ENCODE measurements around the gene PIP4K2C. TPM values are rescaled to one million over a fixed set of nuclear protein-coding genes. Genes with fewer than 3 reads are reported as not detected.

The PIP4K2C gene
- total RNA-seq, 2 experiments from 2014 or later, result 17.1 to 18.5 TPM

DNA sequence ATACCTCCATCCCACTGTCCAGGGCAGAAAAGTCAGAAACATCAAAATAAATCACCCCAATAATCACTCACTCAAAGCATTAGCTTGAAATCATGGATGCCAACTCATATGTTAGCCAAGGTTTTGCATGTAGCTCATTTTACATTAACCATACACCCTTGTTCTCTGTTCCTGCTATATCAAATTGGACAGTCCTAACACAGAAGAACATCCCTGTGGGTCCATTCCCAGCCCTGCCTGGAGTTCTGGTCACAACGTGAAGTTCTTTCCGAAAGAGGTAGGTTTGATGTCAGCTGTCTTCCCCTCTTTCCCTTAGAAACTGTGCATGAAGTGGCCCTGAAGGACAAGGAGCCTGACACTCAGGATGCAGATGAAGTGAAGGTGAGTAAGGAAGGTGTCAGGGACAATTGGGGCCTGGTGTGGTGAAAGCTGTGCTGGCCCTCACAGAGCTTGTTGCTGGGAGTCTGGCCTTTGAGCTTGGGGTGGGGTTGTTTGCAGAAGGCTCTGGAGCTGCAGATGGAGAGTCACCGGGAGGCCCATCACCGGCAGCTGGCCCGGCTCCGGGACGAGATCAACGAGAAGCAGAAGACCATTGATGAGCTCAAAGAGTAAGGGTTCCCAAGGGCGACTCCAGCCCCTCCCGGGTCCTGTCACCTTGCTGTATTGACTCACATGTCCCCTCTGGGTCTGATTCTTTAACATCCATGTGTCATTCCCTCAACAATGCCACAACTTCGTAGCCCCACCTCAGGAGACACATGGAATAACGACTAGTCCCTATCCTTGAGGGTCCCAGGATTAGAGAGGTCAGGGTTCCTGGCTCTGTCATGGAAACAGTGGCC lies 15.0 kb upstream of the PIP4K2C start:
- no peak for DNase-seq
- H3K27me3 Mint-ChIP-seq, result no peaks in the 10 kb centered on the region
- H3K4me1 Mint-ChIP-seq, result no peaks in the 10 kb centered on the region
- no peak overlapping the region for H3K4me3 Mint-ChIP-seq
- no peaks in the 10 kb centered on the region for H3K9me3 Mint-ChIP-seq
- H3K27ac Mint-ChIP-seq, result no peak overlapping the region
- H3K36me3 Mint-ChIP-seq, result no peaks in the 10 kb centered on the region

DNA sequence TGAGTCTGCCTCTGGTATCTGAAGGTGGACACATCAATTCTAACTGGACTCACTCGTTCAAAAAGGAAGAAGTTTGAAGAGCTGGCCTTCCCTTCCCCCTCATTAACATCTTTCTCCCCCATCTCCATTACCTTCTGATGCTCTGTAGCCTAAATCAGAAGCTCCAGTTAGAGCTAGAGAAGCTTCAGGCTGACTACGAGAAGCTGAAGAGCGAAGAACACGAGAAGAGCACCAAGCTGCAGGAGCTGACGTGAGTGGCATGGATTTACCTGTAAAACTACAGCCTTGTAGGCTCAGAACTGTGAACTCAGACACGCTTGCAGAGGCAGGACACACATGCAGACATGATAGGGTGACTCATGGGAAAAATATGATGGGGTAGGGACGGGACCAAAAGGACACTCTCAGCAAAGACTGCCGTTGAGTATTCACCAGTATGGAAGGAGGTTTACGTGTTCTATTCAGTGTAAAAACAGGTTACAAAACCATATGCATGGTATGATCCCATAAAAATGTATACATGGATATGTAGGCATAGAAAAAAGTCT lies 14.3 kb upstream of the PIP4K2C start:
- DNase-seq, result no peak
- Mint-ChIP-seq H3K27ac (no peak overlapping the region), H3K27me3 (no peaks in the 10 kb centered on the region), H3K36me3 (no peaks in the 10 kb centered on the region), H3K9me3 (no peaks in the 10 kb centered on the region), H3K4me1 (no peaks in the 10 kb centered on the region), H3K4me3 (no peak overlapping the region)

DNA sequence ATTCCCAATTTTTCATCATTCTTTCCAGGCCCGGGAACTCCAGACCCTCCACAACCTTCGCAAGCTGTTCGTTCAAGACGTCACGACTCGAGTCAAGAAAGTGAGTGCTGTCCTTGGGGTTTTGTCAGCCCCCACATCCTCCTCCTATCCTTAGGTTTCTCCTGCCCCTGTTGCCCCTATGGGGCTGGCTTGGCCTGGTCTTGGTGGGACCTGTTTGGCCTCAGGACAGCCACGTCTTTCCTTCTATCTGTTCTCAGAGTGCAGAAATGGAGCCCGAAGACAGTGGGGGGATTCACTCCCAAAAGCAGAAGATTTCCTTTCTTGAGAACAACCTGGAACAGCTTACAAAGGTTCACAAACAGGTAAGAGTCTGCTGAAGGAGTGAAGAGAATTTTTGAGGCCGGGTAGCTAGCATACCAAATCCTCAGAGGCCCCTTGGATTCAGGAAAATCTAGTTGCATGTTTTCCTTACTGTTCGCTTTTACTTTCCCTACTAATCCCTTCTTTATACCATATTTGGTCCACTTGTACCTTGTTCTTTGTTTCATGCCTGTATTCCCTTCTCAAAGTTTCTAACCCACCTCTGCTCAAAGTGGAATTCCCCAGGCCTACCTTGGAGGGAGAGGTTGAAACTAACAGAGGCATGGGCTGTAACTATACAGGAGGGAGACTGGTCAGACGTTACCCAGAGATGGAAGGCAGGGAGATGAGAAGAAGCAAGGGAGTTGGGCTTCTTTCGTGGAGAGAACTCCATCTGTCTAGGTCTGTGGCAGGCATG lies 12.8 kb upstream of the PIP4K2C start:
- Mint-ChIP-seq H3K36me3 (no peaks in the 10 kb centered on the region), H3K9me3 (no peaks in the 10 kb centered on the region), H3K27ac (no peak overlapping the region), H3K4me1 (no peaks in the 10 kb centered on the region), H3K27me3 (peaks cover 1% of the 10 kb centered on the region), H3K4me3 (no peak overlapping the region)
- no peak for DNase-seq

DNA sequence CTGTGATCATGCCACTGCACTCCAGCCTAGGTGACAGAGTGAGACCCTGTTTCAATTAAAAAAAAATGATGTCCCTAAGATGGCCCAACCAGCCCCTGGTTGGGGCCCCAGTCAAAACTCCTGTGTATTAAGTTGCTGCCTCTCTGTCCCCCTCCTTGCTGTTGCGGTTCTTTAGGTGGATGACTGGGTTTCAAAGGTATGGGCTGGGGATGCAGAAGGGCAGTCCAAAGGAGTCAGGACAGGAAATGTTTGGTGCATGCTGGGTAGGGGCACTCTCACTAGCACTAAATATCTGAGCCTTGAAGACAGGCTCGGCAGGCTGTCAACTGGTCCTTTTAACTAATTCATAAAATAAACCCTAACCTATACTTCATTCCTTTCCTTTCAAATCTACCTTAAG lies 12.0 kb upstream of the PIP4K2C start:
- H3K4me3 Mint-ChIP-seq, result no peak overlapping the region
- peaks cover 4% of the 10 kb centered on the region for H3K4me1 Mint-ChIP-seq
- H3K27me3 Mint-ChIP-seq, result peaks cover 5% of the 10 kb centered on the region

DNA sequence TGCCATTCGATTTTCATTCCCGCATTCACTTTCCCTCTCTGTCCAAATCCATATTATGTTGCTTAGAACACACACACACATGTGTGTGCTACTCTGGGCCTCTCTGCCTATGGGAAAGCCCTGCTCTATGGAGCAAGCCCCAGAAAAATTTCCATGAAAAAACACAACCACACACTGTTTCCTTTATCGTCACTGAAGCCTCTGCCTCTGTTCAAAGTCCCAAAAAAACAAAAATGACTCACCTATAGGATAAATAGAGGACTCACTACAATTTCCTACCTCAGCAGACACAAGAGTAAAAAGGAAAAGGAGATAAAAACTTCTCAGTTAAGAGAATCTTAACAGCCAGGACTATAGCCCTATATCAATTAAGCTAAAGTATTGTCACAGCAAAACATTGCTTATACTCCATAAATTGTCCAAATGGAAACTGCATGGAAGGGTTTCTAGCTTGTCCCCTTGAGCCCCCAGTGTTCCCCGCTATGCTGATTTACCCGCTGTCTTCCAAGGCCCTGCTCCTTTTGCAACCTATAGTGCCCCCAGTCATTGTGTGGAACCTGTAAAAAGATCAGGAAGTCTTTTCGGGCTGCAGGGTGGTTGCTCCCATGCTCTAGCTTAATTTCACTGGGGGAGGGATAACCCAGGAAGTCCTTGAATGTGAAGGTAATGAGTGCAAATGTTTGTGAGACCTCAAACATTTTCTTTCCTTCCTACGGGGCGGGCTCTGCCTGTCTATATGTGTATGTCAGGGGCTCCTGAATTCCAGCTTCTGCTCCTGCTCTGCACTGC lies 11.1 kb upstream of the PIP4K2C start:
- no peak for DNase-seq
- H3K27ac Mint-ChIP-seq, result no peak overlapping the region
- no peak overlapping the region for H3K4me3 Mint-ChIP-seq
- peaks cover 4% of the 10 kb centered on the region for H3K4me1 Mint-ChIP-seq
- no peaks in the 10 kb centered on the region for H3K9me3 Mint-ChIP-seq
- H3K27me3 Mint-ChIP-seq, result peaks cover 5% of the 10 kb centered on the region
- H3K36me3 Mint-ChIP-seq, result no peaks in the 10 kb centered on the region

More for the DNA sequence above, 12.0 kb upstream of the PIP4K2C start:
- Mint-ChIP-seq H3K27ac (no peak overlapping the region), H3K9me3 (no peaks in the 10 kb centered on the region), H3K36me3 (no peaks in the 10 kb centered on the region)
- DNase-seq, result no peak

DNA sequence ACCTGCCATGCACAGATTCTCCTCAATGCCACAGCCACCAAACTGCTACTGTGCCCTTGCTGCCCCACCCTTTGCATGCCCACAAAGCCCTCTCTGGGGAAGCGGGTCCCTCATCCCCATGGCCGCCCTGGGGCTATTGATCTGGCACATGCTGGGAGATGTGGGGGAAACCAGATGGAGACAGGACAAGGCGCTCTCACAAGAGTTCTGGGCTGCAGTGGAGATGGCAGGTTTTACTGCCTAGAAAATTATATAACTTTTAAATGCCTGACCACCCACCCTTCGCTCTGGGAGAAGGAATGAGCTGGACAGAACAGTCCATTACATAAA lies 10.6 kb upstream of the PIP4K2C start:
- Mint-ChIP-seq H3K9me3 (no peaks in the 10 kb centered on the region), H3K27ac (no peak overlapping the region), H3K36me3 (no peaks in the 10 kb centered on the region), H3K4me1 (peaks cover 4% of the 10 kb centered on the region), H3K27me3 (peaks cover 5% of the 10 kb centered on the region), H3K4me3 (no peak overlapping the region)
- DNase-seq, result no peak

DNA sequence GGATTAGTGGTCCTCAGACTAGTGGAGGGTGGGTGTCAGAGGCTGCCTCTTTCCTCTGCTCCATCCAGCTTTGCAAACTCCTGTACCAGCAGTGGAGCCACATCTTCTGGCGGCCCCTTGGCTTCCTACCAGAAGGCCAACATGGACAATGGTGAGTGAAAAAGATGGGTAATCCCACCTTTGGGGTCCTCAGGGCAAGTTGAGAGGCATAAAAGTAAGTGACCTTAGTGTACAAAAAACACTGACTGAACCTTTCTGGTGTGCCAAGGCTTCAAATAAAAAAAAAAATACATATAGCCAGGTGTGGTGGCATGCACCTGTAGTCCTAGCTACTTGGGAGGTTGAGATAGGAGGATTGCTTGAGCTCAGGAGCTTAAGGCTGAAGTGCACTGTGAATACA lies 9.2 kb upstream of the PIP4K2C start:
- Mint-ChIP-seq H3K4me3 (no peak overlapping the region), H3K27me3 (peaks cover 5% of the 10 kb centered on the region), H3K9me3 (no peaks in the 10 kb centered on the region), H3K36me3 (no peaks in the 10 kb centered on the region), H3K27ac (no peak overlapping the region), H3K4me1 (peaks cover 4% of the 10 kb centered on the region)
- no peak for DNase-seq

DNA sequence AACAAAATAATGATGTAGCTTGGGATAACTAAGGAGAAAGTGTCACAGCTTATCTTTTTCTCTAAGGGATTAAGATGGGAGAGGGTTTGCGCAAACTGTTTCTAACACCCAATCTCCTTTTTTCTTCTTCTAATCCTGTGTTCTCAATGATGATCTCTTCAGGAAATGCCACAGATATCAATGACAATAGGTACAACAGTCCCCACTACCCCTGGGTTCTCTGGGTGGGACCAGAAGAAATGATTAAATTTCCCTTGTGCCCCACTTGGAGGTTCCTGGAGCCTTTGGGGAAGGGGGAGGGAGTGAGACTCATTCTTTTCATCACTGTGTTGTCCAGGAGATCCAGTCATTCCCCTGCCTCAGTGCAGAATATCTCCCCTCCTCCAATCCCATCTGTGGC lies 8.6 kb upstream of the PIP4K2C start:
- H3K4me3 Mint-ChIP-seq, result no peak overlapping the region
- peaks cover 4% of the 10 kb centered on the region for H3K4me1 Mint-ChIP-seq
- DNase-seq, result no peak
- H3K27me3 Mint-ChIP-seq, result peaks cover 5% of the 10 kb centered on the region
- no peaks in the 10 kb centered on the region for H3K9me3 Mint-ChIP-seq
- H3K36me3 Mint-ChIP-seq, result no peaks in the 10 kb centered on the region
- no peak overlapping the region for H3K27ac Mint-ChIP-seq

DNA sequence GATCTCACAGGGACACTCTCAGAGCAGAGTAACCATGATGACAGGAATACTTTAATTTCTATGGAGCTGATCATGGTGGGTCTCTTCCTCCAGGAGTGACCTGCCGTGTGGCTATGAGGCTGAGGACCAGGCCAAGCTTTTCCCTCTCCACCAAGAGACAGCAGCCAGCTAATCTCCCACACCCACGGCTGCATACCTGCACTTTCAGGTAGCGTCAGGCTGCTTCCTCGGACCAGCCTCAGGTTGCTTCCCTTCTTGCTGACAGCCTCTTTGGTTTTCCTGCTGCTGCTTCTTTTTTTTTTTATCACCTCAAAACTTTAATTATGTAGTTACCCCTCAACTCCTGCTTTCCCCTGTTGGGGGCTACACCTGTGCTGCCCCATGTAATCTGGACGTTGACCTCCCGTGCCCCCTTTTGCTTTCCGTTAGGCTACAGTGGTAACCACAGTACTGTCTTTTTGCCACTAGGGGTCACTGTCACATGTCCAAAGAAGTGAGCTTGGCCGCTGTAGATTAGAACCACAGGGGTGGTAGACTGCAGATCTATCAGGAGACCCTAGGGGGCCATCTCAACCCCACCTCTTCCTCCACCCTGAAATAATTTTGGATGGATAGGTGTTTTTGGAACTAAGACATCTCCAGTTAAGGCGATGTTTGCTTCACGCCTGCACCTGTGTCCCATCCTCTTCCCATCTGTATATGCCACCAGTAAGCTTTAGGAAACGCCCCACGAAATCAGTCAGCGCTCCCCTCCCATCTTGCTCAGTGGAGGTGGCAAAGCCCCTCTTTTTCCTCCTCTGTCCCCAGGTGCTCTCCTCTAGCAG lies 7.8 kb upstream of the PIP4K2C start:
- Mint-ChIP-seq H3K4me3 (no peak overlapping the region), H3K36me3 (no peaks in the 10 kb centered on the region)

DNA sequence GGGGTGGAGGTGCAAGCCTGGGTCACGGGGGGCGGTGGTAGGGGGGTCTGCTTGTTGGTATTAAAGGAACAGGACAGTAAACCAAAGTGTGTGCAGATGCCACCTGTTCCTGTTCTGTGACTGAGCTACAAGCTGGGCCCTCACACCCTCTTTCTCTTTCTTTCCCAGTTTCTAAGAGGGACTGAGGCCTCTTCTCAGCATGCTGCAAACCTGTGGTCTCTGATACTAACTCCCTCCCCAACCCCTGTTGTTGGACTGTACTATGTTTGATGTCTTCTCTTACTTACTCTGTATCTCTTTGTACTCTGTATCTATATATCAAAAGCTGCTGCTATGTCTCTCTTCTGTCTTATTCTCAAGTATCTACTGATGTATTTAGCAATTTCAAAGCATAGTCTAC lies 6.9 kb upstream of the PIP4K2C start:
- Mint-ChIP-seq H3K4me1 (peaks cover 4% of the 10 kb centered on the region), H3K27ac (no peak overlapping the region)

More for the DNA sequence above, 7.8 kb upstream of the PIP4K2C start:
- Mint-ChIP-seq H3K9me3 (no peaks in the 10 kb centered on the region), H3K4me1 (peaks cover 4% of the 10 kb centered on the region), H3K27ac (no peak overlapping the region), H3K27me3 (peaks cover 5% of the 10 kb centered on the region)
- peak; percentile 66 for DNase-seq

DNA sequence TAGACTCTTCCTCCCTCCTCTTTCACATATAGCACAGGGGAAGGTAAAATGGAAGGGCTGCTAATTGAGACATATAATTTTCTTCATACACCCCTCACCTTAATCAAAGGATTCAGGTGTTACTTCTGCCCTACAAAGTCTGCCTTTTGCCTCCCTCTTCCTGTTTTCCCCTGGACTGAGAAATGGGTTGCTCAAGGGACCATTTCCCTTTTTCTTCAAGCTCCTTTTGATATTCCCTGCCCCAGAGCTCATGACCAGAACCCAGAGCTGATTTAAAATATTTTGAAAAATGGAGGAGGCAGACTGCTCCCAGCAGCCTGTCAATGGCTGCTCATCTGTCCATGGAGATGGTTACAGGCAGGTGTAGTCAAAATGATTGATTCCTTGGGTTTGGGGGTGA lies 6.3 kb upstream of the PIP4K2C start:
- no peak overlapping the region for H3K4me3 Mint-ChIP-seq
- peaks cover 4% of the 10 kb centered on the region for H3K4me1 Mint-ChIP-seq
- no peak overlapping the region for H3K27ac Mint-ChIP-seq
- no peaks in the 10 kb centered on the region for H3K36me3 Mint-ChIP-seq
- H3K9me3 Mint-ChIP-seq, result no peaks in the 10 kb centered on the region
- peaks cover 5% of the 10 kb centered on the region for H3K27me3 Mint-ChIP-seq
- no peak for DNase-seq

More for the DNA sequence above, 6.9 kb upstream of the PIP4K2C start:
- Mint-ChIP-seq H3K27me3 (peaks cover 5% of the 10 kb centered on the region), H3K4me3 (no peak overlapping the region), H3K9me3 (no peaks in the 10 kb centered on the region), H3K36me3 (no peaks in the 10 kb centered on the region)
- no peak for DNase-seq

DNA sequence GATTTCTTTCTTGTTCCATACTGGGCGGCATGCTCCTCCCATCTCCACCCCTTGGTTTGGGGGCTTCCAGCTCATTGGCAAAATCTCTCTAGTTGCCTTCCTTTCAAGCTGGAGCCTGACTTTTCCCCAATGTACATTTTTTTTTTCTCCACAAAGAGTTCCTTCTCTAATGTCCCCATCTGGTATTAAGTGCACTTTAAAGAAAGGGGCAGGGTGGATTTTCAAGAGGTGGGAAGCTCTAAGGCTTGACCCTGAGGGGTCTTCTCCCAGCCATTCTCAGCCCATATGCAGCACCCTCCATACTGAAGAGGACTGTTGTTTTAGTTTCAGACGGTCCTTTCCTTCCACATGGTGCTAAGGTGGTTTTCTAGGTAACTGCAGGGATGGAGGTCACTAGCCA lies 5.8 kb upstream of the PIP4K2C start:
- Mint-ChIP-seq H3K9me3 (no peaks in the 10 kb centered on the region), H3K27ac (no peak overlapping the region), H3K4me3 (no peak overlapping the region), H3K27me3 (peaks cover 5% of the 10 kb centered on the region), H3K36me3 (no peaks in the 10 kb centered on the region), H3K4me1 (peaks cover 4% of the 10 kb centered on the region)
- no peak for DNase-seq

DNA sequence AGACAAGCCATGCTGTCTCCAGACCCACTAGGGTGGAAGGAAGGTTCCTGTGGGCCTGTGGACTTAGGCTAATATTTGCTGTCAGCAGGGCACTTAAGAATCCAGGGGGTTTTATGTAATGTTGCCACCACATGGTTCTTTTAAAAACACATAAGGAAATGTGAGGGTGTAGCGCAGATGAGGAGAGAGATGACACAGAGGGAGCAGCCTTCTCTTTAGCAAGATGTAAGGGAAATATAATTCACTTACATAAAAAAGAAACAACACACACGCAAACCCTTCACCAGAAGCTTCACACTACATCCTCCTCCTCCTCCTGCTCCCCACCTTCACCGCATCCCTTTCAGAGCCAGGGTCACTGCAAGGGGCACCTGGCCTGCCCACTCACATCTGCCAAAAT lies 4.9 kb upstream of the PIP4K2C start:
- Mint-ChIP-seq H3K4me1 (peaks cover 9% of the 10 kb centered on the region), H3K9me3 (no peaks in the 10 kb centered on the region), H3K36me3 (no peaks in the 10 kb centered on the region), H3K27me3 (peaks cover 5% of the 10 kb centered on the region), H3K27ac (no peak overlapping the region), H3K4me3 (no peak overlapping the region)
- DNase-seq, result no peak

DNA sequence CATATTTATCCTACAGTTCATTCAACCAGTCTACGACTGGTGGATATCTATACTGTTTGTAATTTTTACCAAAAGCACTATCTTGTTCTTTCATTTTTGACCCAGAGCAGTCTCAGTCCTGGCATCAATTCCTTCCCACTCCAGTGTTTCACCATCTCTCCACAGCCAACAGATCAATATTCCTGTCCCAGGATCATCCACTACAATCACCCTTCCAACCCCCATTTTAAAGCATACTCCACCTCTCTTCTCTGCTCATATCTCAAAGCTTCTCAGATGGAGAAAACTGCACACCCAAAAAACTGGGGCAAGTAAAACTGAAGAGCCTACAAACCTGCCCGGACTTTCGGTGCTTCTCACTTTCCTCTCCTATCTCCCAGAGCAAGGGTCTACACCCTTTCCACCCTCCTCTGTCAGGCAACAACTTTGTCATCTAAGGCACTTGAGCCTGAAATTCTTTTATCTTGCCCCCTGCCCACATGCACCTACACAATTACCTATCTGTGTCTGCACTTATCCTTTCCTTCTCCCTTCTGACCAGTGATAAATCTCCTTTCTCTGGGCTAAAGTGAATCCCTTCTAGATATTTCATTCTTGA lies 4.1 kb upstream of the PIP4K2C start:
- Mint-ChIP-seq H3K27me3 (peaks cover 5% of the 10 kb centered on the region), H3K4me3 (no peak overlapping the region), H3K27ac (no peak overlapping the region), H3K36me3 (no peaks in the 10 kb centered on the region), H3K9me3 (no peaks in the 10 kb centered on the region), H3K4me1 (peaks cover 11% of the 10 kb centered on the region)
- DNase-seq, result no peak
